HEK293 (cell line): ENCODE data around the gene HOXC10.

Experiments
- KLF10 ChIP-seq: fragments of 450-650 bp; IDR thresholded peaks from 2 replicates; pipeline ENCODE4 v1.5.1; 2018; ENCODE audit warnings: missing biosample characterization, mild to moderate bottlenecking, missing genetic modification characterization
- ZNF112 ChIP-seq: fragments of 450-650 bp; formaldehyde crosslinking; IDR thresholded peaks from 2 replicates; pipeline ENCODE4 v1.5.0; 2017; ENCODE audit warnings: missing biosample characterization, missing genetic modification characterization
- ZNF175 ChIP-seq: fragments of 450-650 bp; formaldehyde crosslinking; IDR thresholded peaks from 2 replicates; pipeline ENCODE4 v1.5.1; 2016; ENCODE audit warnings: missing biosample characterization, missing genetic modification characterization
- ZNF324 ChIP-seq: fragments of 450-650 bp; formaldehyde crosslinking; IDR thresholded peaks from 2 replicates; pipeline ENCODE4 v1.5.1; 2016; ENCODE audit warnings: missing biosample characterization, missing genetic modification characterization
- ZNF707 ChIP-seq: fragments of 450-650 bp; formaldehyde crosslinking; IDR thresholded peaks from 2 replicates; pipeline ENCODE4 v1.5.1; 2016; ENCODE audit warnings: missing biosample characterization, missing genetic modification characterization
- ZNF792 ChIP-seq: fragments of 450-650 bp; formaldehyde crosslinking; IDR thresholded peaks from 2 replicates; pipeline ENCODE4 v1.5.1; 2016; ENCODE audit warnings: missing biosample characterization, missing genetic modification characterization
- TF ChIP-seq, protein P1 (sequence below): fragments of 450-650 bp; formaldehyde crosslinking; IDR thresholded peaks from 2 replicates; pipeline ENCODE4 v1.5.1; 2016; ENCODE audit warnings: missing biosample characterization, missing genetic modification characterization
- TF ChIP-seq, protein P2 (sequence below): fragments of 450-650 bp; formaldehyde crosslinking; IDR thresholded peaks from 2 replicates; pipeline ENCODE4 v1.5.1; 2017; ENCODE audit warnings: missing biosample characterization, missing genetic modification characterization

- TF ChIP-seq ZNF112 (tag by site-specific recombination): no peak
- TF ChIP-seq, protein P1, sequence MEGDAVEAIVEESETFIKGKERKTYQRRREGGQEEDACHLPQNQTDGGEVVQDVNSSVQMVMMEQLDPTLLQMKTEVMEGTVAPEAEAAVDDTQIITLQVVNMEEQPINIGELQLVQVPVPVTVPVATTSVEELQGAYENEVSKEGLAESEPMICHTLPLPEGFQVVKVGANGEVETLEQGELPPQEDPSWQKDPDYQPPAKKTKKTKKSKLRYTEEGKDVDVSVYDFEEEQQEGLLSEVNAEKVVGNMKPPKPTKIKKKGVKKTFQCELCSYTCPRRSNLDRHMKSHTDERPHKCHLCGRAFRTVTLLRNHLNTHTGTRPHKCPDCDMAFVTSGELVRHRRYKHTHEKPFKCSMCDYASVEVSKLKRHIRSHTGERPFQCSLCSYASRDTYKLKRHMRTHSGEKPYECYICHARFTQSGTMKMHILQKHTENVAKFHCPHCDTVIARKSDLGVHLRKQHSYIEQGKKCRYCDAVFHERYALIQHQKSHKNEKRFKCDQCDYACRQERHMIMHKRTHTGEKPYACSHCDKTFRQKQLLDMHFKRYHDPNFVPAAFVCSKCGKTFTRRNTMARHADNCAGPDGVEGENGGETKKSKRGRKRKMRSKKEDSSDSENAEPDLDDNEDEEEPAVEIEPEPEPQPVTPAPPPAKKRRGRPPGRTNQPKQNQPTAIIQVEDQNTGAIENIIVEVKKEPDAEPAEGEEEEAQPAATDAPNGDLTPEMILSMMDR (tag by site-specific recombination): no peak
- no peak for TF ChIP-seq ZNF707 (tag by site-specific recombination)
- no peak; the same call in 1 of the 2 replicates for TF ChIP-seq KLF10 (tag by site-specific recombination)
- TF ChIP-seq ZNF324 (tag by site-specific recombination): no peak
- no peak for TF ChIP-seq ZNF792 (tag by site-specific recombination)
- TF ChIP-seq ZNF175 (tag by site-specific recombination): no peak
- TF ChIP-seq, protein P2, sequence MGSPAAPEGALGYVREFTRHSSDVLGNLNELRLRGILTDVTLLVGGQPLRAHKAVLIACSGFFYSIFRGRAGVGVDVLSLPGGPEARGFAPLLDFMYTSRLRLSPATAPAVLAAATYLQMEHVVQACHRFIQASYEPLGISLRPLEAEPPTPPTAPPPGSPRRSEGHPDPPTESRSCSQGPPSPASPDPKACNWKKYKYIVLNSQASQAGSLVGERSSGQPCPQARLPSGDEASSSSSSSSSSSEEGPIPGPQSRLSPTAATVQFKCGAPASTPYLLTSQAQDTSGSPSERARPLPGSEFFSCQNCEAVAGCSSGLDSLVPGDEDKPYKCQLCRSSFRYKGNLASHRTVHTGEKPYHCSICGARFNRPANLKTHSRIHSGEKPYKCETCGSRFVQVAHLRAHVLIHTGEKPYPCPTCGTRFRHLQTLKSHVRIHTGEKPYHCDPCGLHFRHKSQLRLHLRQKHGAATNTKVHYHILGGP: no peak
Observed at GRCh38 chr12:53972722-53973235, 12.2 kb upstream of the HOXC10 start, which contains the start of gene HOXC11.
